Measurements from ENCODE around the gene FSTL1. TPM values are rescaled to one million over a fixed set of nuclear protein-coding genes. Genes with fewer than 3 reads are reported as not detected.

Gene FSTL1
- total and polyA plus RNA-seq, 5 experiments from 2014 or later, result 0.23 to 0.82 (median 0.51) TPM; not detected in 1

DNA sequence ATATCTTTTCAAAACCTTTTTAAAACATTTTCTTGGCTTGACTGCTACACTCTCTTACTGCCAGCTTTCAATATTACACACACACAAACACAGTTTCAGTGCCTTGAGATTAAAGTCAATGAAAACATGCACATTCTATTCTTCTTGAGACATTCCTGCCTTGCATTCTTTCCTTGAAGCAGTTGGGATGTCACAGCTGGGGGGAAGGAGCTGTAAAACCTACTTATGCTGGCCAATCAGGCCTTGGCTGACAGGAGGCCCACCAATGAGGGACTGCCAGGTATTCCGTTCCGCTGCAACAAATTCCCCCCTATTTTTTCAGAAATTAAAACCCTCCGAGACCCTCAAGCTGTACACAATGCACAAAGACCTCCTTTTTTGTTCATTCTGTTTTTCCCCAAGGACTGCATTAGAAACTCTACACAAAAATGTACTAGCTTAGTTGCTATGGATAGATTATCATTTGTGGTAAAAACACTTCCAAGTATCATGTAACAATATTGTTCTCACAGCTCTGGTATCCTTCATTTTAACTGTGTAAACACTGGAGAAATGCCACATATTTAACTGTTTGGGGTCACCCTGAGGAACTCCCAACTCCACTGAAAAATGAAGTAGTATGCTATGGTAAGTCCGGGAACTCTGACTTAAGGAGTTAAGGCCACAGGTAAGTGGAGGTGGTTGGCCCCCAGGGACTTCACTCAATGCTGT, 18.5 kb downstream of the FSTL1 start:
- Mint-ChIP-seq H3K9me3 (no peaks in the 10 kb centered on the region), H3K27ac (no peak overlapping the region), H3K4me1 (no peaks in the 10 kb centered on the region), H3K4me3 (no peak overlapping the region), H3K36me3 (no peaks in the 10 kb centered on the region), H3K27me3 (peaks cover 7 to 17% (median 11%) of the 10 kb centered on the region in 5 donors)
- POLR2A ChIA-PET, result no interaction called here
- DNase-seq, result no peak
- ATAC-seq, result no peak

DNA sequence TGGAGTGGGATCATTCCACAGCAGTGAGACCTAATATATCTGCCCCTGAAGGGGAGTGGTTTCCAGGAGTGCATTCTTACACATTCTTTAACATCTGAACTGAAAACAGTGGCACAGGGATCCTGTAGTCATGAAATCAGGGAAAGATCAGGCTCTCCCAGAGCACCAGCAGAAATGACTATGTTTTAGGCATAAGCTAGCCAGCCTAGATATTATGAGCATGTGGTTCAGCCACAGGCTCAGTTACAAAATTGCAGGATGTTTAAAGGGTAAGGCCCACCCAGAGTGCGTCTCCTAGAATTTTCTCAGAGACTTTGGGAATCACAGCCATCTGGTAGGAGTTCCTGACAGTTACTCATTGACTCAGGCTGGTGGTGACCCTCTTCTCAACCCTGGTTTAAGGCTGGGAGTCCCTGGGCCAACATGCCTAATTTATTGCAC, 20.9 kb downstream of the FSTL1 start:
- ATAC-seq (no peak), DNase-seq (no peak)
- H3K9me3 Mint-ChIP-seq, result no peaks in the 10 kb centered on the region
- peaks cover 3 to 17% (median 10%) of the 10 kb centered on the region in 5 donors for H3K27me3 Mint-ChIP-seq
- H3K36me3 Mint-ChIP-seq, result no peaks in the 10 kb centered on the region
- H3K27ac Mint-ChIP-seq, result no peak overlapping the region
- no peak overlapping the region for H3K4me3 Mint-ChIP-seq
- no peaks in the 10 kb centered on the region for H3K4me1 Mint-ChIP-seq
- POLR2A ChIA-PET, result no interaction called here

DNA sequence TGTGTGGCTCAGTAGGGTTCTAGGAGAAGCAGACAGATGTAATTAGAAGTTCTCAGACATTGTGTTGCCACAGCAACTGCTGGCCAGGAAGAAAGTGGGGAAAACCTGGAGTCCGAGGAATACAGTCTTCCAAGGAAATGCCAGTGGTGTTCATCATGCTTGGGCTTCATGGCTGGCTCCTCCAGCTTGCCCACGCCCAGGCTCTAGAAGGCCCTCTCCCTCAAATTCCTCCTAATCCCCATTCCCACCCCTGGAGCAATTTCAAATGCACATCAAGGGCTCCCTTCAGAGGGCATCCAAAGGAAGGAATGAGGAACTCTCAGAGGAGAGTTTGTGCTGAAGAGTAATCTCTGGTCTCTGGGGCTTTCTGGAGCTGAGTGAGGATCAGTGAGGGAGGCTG, 21.9 kb downstream of the FSTL1 start:
- DNase-seq (no peak), ATAC-seq (no peak)
- POLR2A ChIA-PET, result no interaction called here
- H3K4me1 Mint-ChIP-seq, result no peaks in the 10 kb centered on the region
- H3K9me3 Mint-ChIP-seq, result no peaks in the 10 kb centered on the region
- H3K4me3 Mint-ChIP-seq, result no peak overlapping the region
- peaks cover 3 to 21% (median 8%) of the 10 kb centered on the region in 5 donors for H3K27me3 Mint-ChIP-seq
- no peaks in the 10 kb centered on the region for H3K36me3 Mint-ChIP-seq
- no peak overlapping the region for H3K27ac Mint-ChIP-seq

DNA sequence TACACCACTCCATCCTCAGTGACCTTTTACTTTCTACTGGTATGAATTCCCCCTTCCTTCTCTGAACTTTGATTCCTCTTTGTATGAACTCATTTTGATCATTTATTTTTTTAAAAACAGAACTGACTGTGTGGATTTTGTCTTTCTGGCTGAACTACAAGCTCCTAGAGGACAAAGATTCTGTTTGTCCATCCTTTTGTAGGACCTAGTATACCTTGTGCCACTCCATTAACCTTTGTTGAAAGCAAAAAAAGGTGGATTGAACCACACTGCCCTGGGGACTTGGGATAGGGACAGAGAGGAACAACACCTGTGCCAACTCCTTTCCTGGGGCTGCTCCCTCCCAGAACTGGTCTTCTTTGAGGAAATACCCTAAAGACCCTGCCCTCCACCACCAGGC, 23.6 kb downstream of the FSTL1 start:
- Mint-ChIP-seq H3K4me3 (no peak overlapping the region), H3K36me3 (no peaks in the 10 kb centered on the region), H3K27ac (no peak overlapping the region), H3K9me3 (no peaks in the 10 kb centered on the region), H3K4me1 (no peaks in the 10 kb centered on the region), H3K27me3 (peaks cover 0 to 15% (median 6%) of the 10 kb centered on the region in 5 donors)
- DNase-seq (no peak), ATAC-seq (no peak)
- POLR2A ChIA-PET, result no interaction called here

DNA sequence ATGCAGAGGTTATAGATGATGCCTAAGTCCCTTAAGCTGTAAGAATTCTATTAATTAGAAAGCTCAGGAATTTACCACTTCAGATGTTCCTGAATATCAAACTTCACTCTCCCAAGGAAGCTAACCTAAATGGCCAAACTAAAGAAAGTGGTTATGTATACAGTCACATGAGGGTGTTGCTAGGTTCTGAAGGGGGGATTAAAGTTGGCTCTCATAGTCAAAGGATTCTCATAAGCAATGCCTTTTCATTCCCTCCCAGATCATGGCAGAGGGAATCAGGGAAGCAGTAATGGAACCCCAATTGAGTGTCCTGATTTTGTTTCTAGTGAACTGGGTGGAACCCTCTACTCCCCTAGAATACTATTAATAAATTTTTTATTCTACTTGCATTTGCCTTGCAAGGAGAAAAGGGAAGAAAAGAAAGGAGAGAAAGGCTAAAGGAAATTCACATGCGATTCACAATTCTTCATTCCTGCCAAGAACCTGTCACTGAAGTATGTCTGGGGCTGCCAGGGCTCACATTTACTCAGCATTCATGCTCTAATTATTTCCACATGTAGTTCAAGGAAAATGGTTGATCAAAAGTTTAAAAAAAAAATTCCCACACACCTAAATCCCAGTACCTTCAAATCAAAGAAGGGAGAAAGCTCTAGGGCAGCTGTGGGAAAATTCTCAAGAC, 25.1 kb downstream of the FSTL1 start:
- no peak overlapping the region for H3K27ac Mint-ChIP-seq
- H3K4me3 Mint-ChIP-seq, result no peak overlapping the region
- no peaks in the 10 kb centered on the region for H3K9me3 Mint-ChIP-seq
- no peak for ATAC-seq
- POLR2A ChIA-PET, result no interaction called here
- no peaks in the 10 kb centered on the region for H3K36me3 Mint-ChIP-seq
- H3K4me1 Mint-ChIP-seq, result no peaks in the 10 kb centered on the region
- peaks cover 0 to 15% (median 6%) of the 10 kb centered on the region in 5 donors for H3K27me3 Mint-ChIP-seq
- no peak for DNase-seq

DNA sequence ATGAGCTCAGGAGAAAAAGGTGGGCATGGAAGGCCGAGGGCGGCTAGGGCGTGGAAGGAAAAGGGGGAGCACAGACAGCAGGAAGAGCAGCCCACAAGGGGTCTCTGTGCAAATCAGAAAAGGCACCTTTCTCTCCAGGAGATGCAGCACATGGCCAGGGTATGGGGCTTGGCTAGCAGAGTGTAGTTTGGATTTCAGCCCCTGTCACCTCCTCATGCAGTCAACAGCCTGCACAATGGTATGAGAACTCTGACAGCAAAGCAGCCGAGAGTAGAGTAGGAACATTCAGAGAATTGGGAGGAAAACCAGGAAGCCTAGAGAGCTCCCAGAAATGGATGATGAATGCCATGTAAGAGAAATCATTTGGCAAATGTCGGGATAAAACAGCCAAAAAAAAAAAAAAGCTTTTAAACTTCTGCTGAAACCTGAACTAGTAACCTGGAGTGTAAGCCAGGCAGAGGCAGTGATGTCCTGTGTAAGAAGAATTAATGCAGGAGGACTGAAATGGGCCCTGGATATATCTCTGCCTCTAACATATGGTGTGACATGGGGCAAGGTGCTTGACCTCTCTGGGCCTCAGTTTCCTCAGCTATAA, 25.7 kb downstream of the FSTL1 start:
- ATAC-seq (no peak), DNase-seq (no peak)
- H3K9me3 Mint-ChIP-seq, result no peaks in the 10 kb centered on the region
- no peak overlapping the region for H3K27ac Mint-ChIP-seq
- H3K4me3 Mint-ChIP-seq, result no peak overlapping the region
- H3K27me3 Mint-ChIP-seq, result peaks cover 0 to 15% (median 4%) of the 10 kb centered on the region in 5 donors
- no peaks in the 10 kb centered on the region for H3K4me1 Mint-ChIP-seq
- no peaks in the 10 kb centered on the region for H3K36me3 Mint-ChIP-seq
- POLR2A ChIA-PET, result no interaction called here

DNA sequence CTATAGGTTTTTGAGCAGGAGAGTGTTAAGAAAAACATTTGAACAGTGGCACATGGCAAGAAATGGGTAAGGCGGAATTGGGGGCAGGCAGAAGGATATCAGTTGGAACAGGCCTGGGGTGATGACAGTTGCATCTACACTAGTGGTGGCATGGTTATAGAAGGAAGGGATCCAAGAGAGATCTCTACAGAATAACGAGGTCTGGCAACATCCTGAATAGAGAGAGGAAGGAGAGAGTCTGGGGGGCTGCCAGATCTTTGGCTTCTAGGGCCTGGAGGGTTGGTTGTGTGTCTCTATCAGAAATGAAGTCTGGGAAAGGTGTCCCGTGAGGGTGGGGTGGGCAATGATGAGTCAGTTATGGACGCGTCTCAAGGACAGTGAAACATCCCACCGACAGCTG, 26.3 kb downstream of the FSTL1 start:
- DNase-seq, result no peak
- no peak overlapping the region for H3K27ac Mint-ChIP-seq
- no peaks in the 10 kb centered on the region for H3K4me1 Mint-ChIP-seq
- no peaks in the 10 kb centered on the region for H3K36me3 Mint-ChIP-seq
- H3K4me3 Mint-ChIP-seq, result no peak overlapping the region
- POLR2A ChIA-PET, result no interaction called here
- no peaks in the 10 kb centered on the region for H3K9me3 Mint-ChIP-seq
- peaks cover 0 to 15% (median 3%) of the 10 kb centered on the region in 5 donors for H3K27me3 Mint-ChIP-seq
- ATAC-seq, result no peak

DNA sequence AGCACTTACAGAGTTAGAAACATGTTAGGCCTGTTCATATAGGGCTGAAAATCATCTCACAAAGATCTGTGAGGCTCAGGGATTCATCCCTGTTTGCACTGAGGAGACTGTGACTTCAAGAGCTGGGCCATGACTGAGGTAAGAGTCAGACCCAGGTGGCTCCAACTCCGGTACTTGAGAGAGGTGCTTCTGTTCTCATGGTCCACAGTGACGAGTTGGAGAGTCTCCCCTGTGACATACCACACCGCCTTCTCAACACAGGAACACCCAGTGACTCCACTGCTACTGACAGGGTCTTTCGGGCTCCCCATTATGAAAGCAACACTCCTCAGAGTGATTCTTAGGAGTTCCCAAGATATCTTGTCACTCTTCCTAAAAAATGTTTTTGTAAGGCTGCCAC, 27.4 kb downstream of the FSTL1 start:
- POLR2A ChIA-PET, result no interaction called here
- H3K9me3 Mint-ChIP-seq, result no peaks in the 10 kb centered on the region
- no peak for DNase-seq
- peaks cover 4 to 7% (median 4%) of the 10 kb centered on the region in 4 donors for H3K4me1 Mint-ChIP-seq
- no peak for ATAC-seq
- H3K27ac Mint-ChIP-seq, result no peak overlapping the region
- no peak overlapping the region for H3K4me3 Mint-ChIP-seq
- H3K27me3 Mint-ChIP-seq, result peaks cover 0 to 20% (median 4%) of the 10 kb centered on the region in 5 donors
- H3K36me3 Mint-ChIP-seq, result no peaks in the 10 kb centered on the region

DNA sequence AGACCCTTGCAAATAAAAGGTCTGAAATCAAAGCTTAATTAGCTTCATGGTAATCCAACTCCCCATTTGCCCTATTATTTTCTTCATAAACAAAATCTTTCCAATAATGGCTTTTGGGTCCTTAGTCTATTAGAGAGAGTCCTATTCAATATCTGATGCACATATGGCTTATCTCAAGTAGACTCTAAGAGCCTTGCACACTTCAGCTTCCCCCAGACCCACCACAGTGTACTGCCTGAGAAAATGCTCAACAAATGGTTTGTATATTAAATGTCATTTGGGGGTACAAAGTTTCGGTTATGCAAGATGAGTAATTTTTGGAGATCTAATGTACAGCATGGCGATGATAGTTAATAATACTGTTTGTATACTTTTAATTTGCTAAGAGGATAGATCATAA, 28.9 kb downstream of the FSTL1 start:
- H3K4me1 Mint-ChIP-seq, result peaks cover 8 to 17% (median 13%) of the 10 kb centered on the region in 4 donors
- H3K27me3 Mint-ChIP-seq, result peaks cover 0 to 17% (median 3%) of the 10 kb centered on the region in 5 donors
- no peaks in the 10 kb centered on the region for H3K36me3 Mint-ChIP-seq
- ATAC-seq (no peak), DNase-seq (no peak)
- POLR2A ChIA-PET, result no interaction called here
- H3K4me3 Mint-ChIP-seq, result no peak overlapping the region
- no peak overlapping the region for H3K27ac Mint-ChIP-seq
- H3K9me3 Mint-ChIP-seq, result no peaks in the 10 kb centered on the region

DNA sequence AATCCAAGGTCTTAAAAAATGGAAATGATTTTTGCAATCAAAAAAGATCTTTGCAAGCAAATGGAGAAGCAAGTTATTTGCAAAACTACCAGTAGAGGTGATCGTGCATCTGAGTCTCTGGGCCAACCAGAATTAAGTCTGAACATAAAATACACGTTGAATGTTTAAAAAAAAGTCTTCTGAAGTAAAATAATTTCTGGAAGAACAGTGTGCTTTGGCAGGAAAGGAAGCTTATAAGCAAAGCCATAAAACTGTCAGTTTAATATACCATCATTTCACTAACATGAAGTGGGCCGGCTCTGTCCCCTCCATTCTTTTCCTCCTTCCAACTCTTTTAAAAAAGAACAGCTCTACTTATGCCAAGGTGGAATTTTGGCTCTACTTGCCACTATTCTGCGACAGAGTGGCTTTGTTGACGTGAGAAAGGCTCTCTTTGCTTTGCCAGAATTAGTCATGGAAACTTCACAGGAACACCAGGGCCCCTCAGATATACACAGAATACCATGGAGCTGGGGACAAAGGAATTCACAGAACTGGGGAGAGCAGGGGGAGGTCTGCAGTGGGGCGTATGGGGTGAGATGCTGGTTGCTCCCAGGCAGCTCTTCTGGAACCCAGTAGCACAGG, 29.8 kb downstream of the FSTL1 start:
- Mint-ChIP-seq H3K9me3 (no peaks in the 10 kb centered on the region), H3K27me3 (peaks cover 0 to 15% (median 3%) of the 10 kb centered on the region in 5 donors), H3K4me3 (no peak overlapping the region), H3K27ac (no peak overlapping the region), H3K4me1 (peaks cover 9 to 18% (median 15%) of the 10 kb centered on the region in 4 donors), H3K36me3 (no peaks in the 10 kb centered on the region)
- ATAC-seq (no peak), DNase-seq (no peak)
- POLR2A ChIA-PET, result no interaction called here

DNA sequence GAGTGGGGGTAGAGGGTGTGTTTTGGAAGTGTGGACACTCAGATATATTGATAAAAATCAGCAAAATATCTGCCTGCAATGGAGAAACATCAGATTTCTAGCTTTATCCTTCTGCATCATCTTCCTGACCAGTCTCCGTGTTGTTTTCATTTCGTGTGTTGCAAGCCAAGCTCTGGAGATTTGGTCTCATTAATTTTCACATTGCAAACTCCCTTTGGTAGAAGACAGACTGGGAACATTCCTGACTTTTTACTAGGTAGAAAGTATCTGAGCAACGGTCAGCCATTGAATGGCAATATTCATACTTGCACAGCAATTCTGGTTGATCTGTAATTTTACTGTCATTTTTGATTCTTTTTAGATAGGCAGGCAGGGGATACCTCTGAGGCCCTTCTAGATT, 30.4 kb downstream of the FSTL1 start:
- DNase-seq (no peak), ATAC-seq (no peak)
- Mint-ChIP-seq H3K36me3 (no peaks in the 10 kb centered on the region), H3K27ac (no peak overlapping the region), H3K4me3 (no peak overlapping the region), H3K9me3 (no peaks in the 10 kb centered on the region), H3K27me3 (peaks cover 0 to 16% (median 3%) of the 10 kb centered on the region in 5 donors), H3K4me1 (peaks cover 9 to 18% (median 15%) of the 10 kb centered on the region in 4 donors)
- POLR2A ChIA-PET, result no interaction called here

DNA sequence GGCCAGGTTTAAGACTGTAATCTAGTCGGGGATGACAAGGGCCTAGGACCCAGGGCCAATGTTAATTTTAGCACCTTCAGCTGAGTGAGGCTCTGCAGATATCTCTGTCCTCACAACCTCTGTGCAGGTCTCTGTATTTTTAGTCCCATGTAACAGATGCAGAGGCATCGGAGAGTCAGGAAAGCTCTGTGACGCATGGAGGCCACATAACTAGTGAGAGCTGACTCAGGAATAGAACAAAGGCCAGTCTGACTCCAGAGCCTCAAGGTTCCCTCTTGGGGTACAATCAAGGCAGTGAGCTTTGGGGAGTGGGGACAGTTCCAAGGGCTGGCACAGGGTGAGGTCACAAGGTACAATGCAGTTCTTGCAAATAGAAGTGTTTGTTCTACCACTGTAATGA, 31.0 kb downstream of the FSTL1 start:
- Mint-ChIP-seq H3K27me3 (peaks cover 0 to 13% (median 3%) of the 10 kb centered on the region in 5 donors), H3K4me3 (no peak overlapping the region), H3K9me3 (no peaks in the 10 kb centered on the region), H3K4me1 (peaks cover 9 to 18% (median 15%) of the 10 kb centered on the region in 4 donors), H3K27ac (no peak overlapping the region), H3K36me3 (no peaks in the 10 kb centered on the region)
- no peak for ATAC-seq
- DNase-seq, result no peak
- POLR2A ChIA-PET, result no interaction called here
